ENCODE results near the gene IKZF5. TPM values are rescaled to one million over a fixed set of nuclear protein-coding genes. Genes with fewer than 3 reads are reported as not detected.

Gene IKZF5
- polyA plus RNA-seq, 4 donors, result 5.1 to 17.3 (median 12.0) TPM

DNA sequence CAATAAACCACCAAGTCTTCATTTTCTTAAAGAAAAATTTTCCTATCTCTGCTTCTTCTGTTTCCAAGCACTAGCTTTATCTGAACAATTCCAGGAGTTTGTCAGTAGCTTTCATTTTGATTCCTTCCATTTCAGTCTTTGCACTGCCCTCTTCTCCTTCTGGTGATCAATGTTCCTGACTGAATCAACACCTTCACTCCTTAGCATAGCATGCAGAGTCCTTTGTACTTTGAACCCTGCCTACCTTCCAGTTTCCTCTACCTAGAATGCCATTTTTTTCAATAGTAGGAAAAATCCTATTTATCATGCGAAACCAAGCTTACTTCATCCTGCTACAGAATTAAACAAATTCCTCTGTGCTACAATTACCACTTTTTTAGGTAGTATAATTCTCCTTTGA lies 52.7 kb downstream of the IKZF5 start:
- Histone ChIP-seq H3K36me3 (ENCODE audit: control insufficient read depth in 3 of 3, insufficient read depth in 2 of 3, low read depth in 1 of 3, low read length in 3 of 3) (no peaks in the 10 kb centered on the region), H3K4me1 (ENCODE audit: control insufficient read depth in 3 of 3, insufficient read depth in 2 of 3, low read depth in 1 of 3, low read length in 2 of 3) (peaks cover 0 to 8% (median 3%) of the 10 kb centered on the region in 3 donors), H3K27me3 (ENCODE audit: control insufficient read depth in 3 of 3, insufficient read depth in 3 of 3, low read length in 3 of 3) (peaks cover 0 to 6% (median 0%) of the 10 kb centered on the region in 3 donors), H3K27ac (ENCODE audit: low read depth in 1 of 3, low read length in 2 of 3) (no peak overlapping the region), H3K4me3 (ENCODE audit: low read depth in 1 of 3, low read length in 3 of 3) (no peak overlapping the region), H3K9me3 (ENCODE audit: control insufficient read depth in 2 of 2, insufficient read depth in 1 of 2, low read depth in 1 of 2, low read length in 1 of 2) (peaks cover 0 to 8% of the 10 kb centered on the region in 2 donors)
- FAIRE-seq, result no peak
- DNase-seq, result peak; percentile 37 to 73
- 83 to 94% (median 87%) methylated on average over 1 of the region's 1 CpG for WGBS, 3 donors

GRCh38 chr10:122954731-122955050 lies 53.9 kb downstream of the IKZF5 start:
- no peaks in the 10 kb centered on the region for H3K36me3 ChIP-seq (ENCODE audit: control insufficient read depth in 3 of 3, insufficient read depth in 2 of 3, low read depth in 1 of 3, low read length in 3 of 3)
- H3K27me3 ChIP-seq (ENCODE audit: control insufficient read depth in 3 of 3, insufficient read depth in 3 of 3, low read length in 3 of 3), result peaks cover 0 to 6% (median 0%) of the 10 kb centered on the region in 3 donors
- DNase-seq, result no peak
- peaks cover 0 to 8% of the 10 kb centered on the region in 2 donors for H3K9me3 ChIP-seq (ENCODE audit: control insufficient read depth in 2 of 2, insufficient read depth in 1 of 2, low read depth in 1 of 2, low read length in 1 of 2)
- H3K4me3 ChIP-seq (ENCODE audit: low read depth in 1 of 3, low read length in 3 of 3), result peak overlapping the region in 1 of 3 donors; percentile 93
- FAIRE-seq, result no peak
- 68 to 82% (median 75%) methylated on average over 13 of the region's 13 CpGs for WGBS, 3 donors
- H3K4me1 ChIP-seq (ENCODE audit: control insufficient read depth in 3 of 3, insufficient read depth in 2 of 3, low read depth in 1 of 3, low read length in 2 of 3), result peaks cover 0 to 8% (median 3%) of the 10 kb centered on the region in 3 donors
- peak overlapping the region in 1 of 3 donors; percentile 24 for H3K27ac ChIP-seq (ENCODE audit: low read depth in 1 of 3, low read length in 2 of 3)

- no peaks in the 10 kb centered on the region for H3K36me3 ChIP-seq (ENCODE audit: control insufficient read depth in 3 of 3, insufficient read depth in 2 of 3, low read depth in 1 of 3, low read length in 3 of 3)
- peaks cover 0 to 6% (median 0%) of the 10 kb centered on the region in 3 donors for H3K27me3 ChIP-seq (ENCODE audit: control insufficient read depth in 3 of 3, insufficient read depth in 3 of 3, low read length in 3 of 3)
- peak within 1 kb of the TSS; percentile 36 to 78 (median 53) for H3K27ac ChIP-seq (ENCODE audit: low read depth in 1 of 3, low read length in 2 of 3)
- DNase-seq (peak; percentile 99), FAIRE-seq (no peak)
- H3K9me3 ChIP-seq (ENCODE audit: control insufficient read depth in 2 of 2, insufficient read depth in 1 of 2, low read depth in 1 of 2, low read length in 1 of 2), result peaks cover 0 to 8% of the 10 kb centered on the region in 2 donors
- H3K4me3 ChIP-seq (ENCODE audit: low read depth in 1 of 3, low read length in 3 of 3), result peak within 1 kb of the TSS; percentile 63 to 93 (median 66)
- WGBS, 3 donors, result 5 to 10% (median 10%) methylated on average over 71 to 77 of the region's 77 CpGs
- H3K4me1 ChIP-seq (ENCODE audit: control insufficient read depth in 3 of 3, insufficient read depth in 2 of 3, low read depth in 1 of 3, low read length in 2 of 3), result peaks cover 0 to 8% (median 3%) of the 10 kb centered on the region in 3 donors
These were observed 54.5 kb downstream of the IKZF5 start, which contains the start of gene C10orf88 for GRCh38 chr10:122953902-122954730. C10orf88 (minus strand) TSS chr10:122954227; CDS start chr10:122954178, 49 bp downstream.

DNA sequence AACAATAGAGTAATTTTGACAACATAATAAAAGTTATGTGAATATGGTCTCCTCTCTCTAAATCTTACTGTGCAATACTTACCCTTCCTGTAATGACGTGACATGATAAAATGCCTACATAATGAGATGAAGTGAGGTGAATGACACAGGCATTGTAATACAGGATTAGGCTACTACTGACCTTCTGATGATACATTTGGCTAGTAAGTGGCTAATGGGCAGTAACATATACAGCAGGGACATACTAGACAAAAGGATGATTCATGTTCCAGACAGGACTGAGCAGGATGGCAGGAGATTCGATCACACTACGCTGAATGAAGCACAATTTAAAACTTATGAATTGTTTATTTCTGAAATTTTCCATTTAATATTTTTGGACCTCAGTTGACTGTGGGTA lies 59.3 kb downstream of the IKZF5 start:
- peaks cover 0 to under 1% of the 10 kb centered on the region in 2 donors for H3K9me3 ChIP-seq (ENCODE audit: control insufficient read depth in 2 of 2, insufficient read depth in 1 of 2, low read depth in 1 of 2, low read length in 1 of 2)
- peaks cover 0 to 3% (median under 1%) of the 10 kb centered on the region in 3 donors for H3K4me1 ChIP-seq (ENCODE audit: control insufficient read depth in 3 of 3, insufficient read depth in 2 of 3, low read depth in 1 of 3, low read length in 2 of 3)
- WGBS, 3 donors, result 95 to 98% (median 96%) methylated on average over 3 of the region's 3 CpGs
- H3K27me3 ChIP-seq (ENCODE audit: control insufficient read depth in 3 of 3, insufficient read depth in 3 of 3, low read length in 3 of 3), result no peaks in the 10 kb centered on the region
- FAIRE-seq (no peak), DNase-seq (no peak)
- peaks cover 0 to 3% (median 2%) of the 10 kb centered on the region in 3 donors for H3K36me3 ChIP-seq (ENCODE audit: control insufficient read depth in 3 of 3, insufficient read depth in 2 of 3, low read depth in 1 of 3, low read length in 3 of 3)
- no peak overlapping the region for H3K27ac ChIP-seq (ENCODE audit: low read depth in 1 of 3, low read length in 2 of 3)
- no peak overlapping the region for H3K4me3 ChIP-seq (ENCODE audit: low read depth in 1 of 3, low read length in 3 of 3)

Other genes with a start within 250 kb of the IKZF5 start
- 1 to 10 TPM in 2 of 4 donors, under 1 TPM in 2; 0.67 to 3.2 (median 1.5) TPM for gene CUZD1, start 162.9 kb downstream of the IKZF5 start, polyA plus RNA-seq
- 1 to 10 TPM in 2 of 4 donors, not detected in 2; 3.9 to 5.7 TPM for gene FAM24B, start 129.2 kb downstream of the IKZF5 start, polyA plus RNA-seq
- gene FAM24A, start 98.2 kb downstream of the IKZF5 start, polyA plus RNA-seq, result not detected
- gene C10orf88, start 54.6 kb downstream of the IKZF5 start, polyA plus RNA-seq, result 1 to 10 TPM; 2.7 to 9.1 (median 4.8) TPM
- 1 to 10 TPM; 1.4 to 6.1 (median 2.9) TPM for gene PSTK, start 28.4 kb downstream of the IKZF5 start, polyA plus RNA-seq
- 10 to 100 TPM in 3 of 4 donors, 1 to 10 TPM in 1; 7.7 to 26.4 (median 13.5) TPM for gene ACADSB, start 211 bp upstream of the IKZF5 start, polyA plus RNA-seq
- gene HMX3, start 127.2 kb upstream of the IKZF5 start, polyA plus RNA-seq, result under 1 TPM in 2 of 4 donors, not detected in 2; 0.31 to 0.51 TPM
- gene HMX2, start 139.3 kb upstream of the IKZF5 start, polyA plus RNA-seq, result under 1 TPM in 2 of 4 donors, not detected in 2; 0.12 to 0.48 TPM
- gene BUB3, start 145.6 kb upstream of the IKZF5 start, polyA plus RNA-seq, result 10 to 100 TPM; 37.6 to 83.6 (median 63.8) TPM

Measured in small intestine (tissue), 7 donors.